H1 (cell line): ENCODE results near the gene MAIP1. TPM values are rescaled to one million over a fixed set of nuclear protein-coding genes. Genes with fewer than 3 reads are reported as not detected.

Source experiments
- CTCF ChIA-PET: fragments of 300-600 bp; sonication (Branson Sonifier 250); formaldehyde crosslinking; loops from one replicate; lab custom pipeline; 2021; ENCODE audit not compliant: partially characterized antibody; lab: Charles Lee
- POLR2A ChIA-PET: fragments of 300-600 bp; sonication (Branson Sonifier 250); formaldehyde crosslinking; loops from one replicate; lab custom pipeline; 2021; ENCODE audit warnings: inconsistent platforms; ENCODE audit not compliant: partially characterized antibody; lab: Charles Lee
- DNase-seq, 2 experiments: peaks; one replicate each; pipeline versions ENCODE4 v3.0.0 to v3.0.0-alpha.2; 2010 to 2022; ENCODE audit warnings: low spot score in 2 of 2, low read depth in 1 of 2, mixed read lengths in 1 of 2
- FAIRE-seq: peaks from 2 replicates; lab custom pipeline; 2011; peaks lifted over from hg19 to GRCh38; lab: Jason Lieb, UNC
- H2AFZ ChIP-seq: 2 replicates; pipeline ENCODE4 v1.8.1; 2012; ENCODE audit warnings: low read length, inconsistent platforms
- H2AK5ac ChIP-seq: 2 replicates; pipeline ENCODE4 v1.6.1; 2013; ENCODE audit warnings: low read depth, low read length
- H2BK120ac ChIP-seq: replicated peaks from 2 replicates; pipeline ENCODE3; 2013; ENCODE audit warnings: low read depth, low read length, inconsistent platforms
- H2BK12ac ChIP-seq: 2 replicates; pipeline ENCODE4 v1.6.1; 2013; ENCODE audit warnings: low read depth, low read length
- H2BK15ac ChIP-seq: 2 replicates; pipeline ENCODE4 v1.6.1; 2013; ENCODE audit warnings: low read length
- H2BK20ac ChIP-seq: 2 replicates; pipeline ENCODE4 v1.6.1; 2013; ENCODE audit warnings: low read length
- H2BK5ac ChIP-seq: 2 replicates; pipeline ENCODE4 v1.6.1; 2013; ENCODE audit warnings: low read depth, low read length
- H3K14ac ChIP-seq: 2 replicates; pipeline ENCODE4 v1.6.1; 2013; ENCODE audit warnings: inconsistent platforms; ENCODE audit not compliant: insufficient read length
- H3K18ac ChIP-seq: 2 replicates; pipeline ENCODE4 v1.6.1; 2013; ENCODE audit warnings: low read length; ENCODE audit errors: extremely low read depth
- H3K23ac ChIP-seq: 2 replicates; pipeline ENCODE4 v1.6.1; 2013; ENCODE audit warnings: inconsistent platforms; ENCODE audit not compliant: insufficient read length
- H3K23me2 ChIP-seq: 2 replicates; pipeline ENCODE4 v1.6.1; 2013; ENCODE audit warnings: low read depth, low read length
- H3K27ac ChIP-seq: 2 replicates; pipeline ENCODE4 v1.6.1; 2011; ENCODE audit warnings: low read depth, low read length, inconsistent platforms
- H3K27me3 ChIP-seq, 4 experiments: replicated peaks in 1 of 4; 1 replicate in 1 of 4; 2 replicates in 3 of 4; pipeline versions ENCODE4 v1.6.1 to v1.8.1; 2011 to 2013; ENCODE audit warnings: low read length in 3 of 4, mild to moderate bottlenecking in 3 of 4, inconsistent platforms in 2 of 4, mixed read lengths in 2 of 4, moderate library complexity in 1 of 4; ENCODE audit not compliant: control insufficient read depth in 3 of 4, insufficient read depth in 3 of 4; ENCODE audit errors: extremely low read depth in 1 of 4
- H3K36me3 ChIP-seq, 4 experiments: 2 replicates each; pipeline versions ENCODE4 v1.6.1 to v1.8.1; 2011 to 2013; ENCODE audit warnings: mild to moderate bottlenecking in 4 of 4, low read length in 3 of 4, moderate library complexity in 2 of 4, control low read depth in 1 of 4, inconsistent platforms in 1 of 4; ENCODE audit not compliant: insufficient read depth in 4 of 4, control insufficient read depth in 2 of 4
- H3K4ac ChIP-seq: replicated peaks from 2 replicates; pipeline ENCODE3; 2013; ENCODE audit warnings: low read length, low read depth, mixed read lengths, inconsistent platforms; ENCODE audit not compliant: insufficient read length
- H3K4me1 ChIP-seq, 4 experiments: replicated peaks in 1 of 4; 1 replicate in 1 of 4; 2 replicates in 3 of 4; pipeline versions ENCODE4 v1.6.1 to v1.8.1; 2011 to 2013; ENCODE audit warnings: low read length in 3 of 4, inconsistent platforms in 2 of 4, mixed read lengths in 1 of 4; ENCODE audit not compliant: insufficient read depth in 4 of 4, control insufficient read depth in 3 of 4
- H3K4me2 ChIP-seq, 2 experiments: 2 replicates each; pipeline versions ENCODE4 v1.6.1 to v1.8.1; 2011 to 2013; ENCODE audit warnings: low read depth in 2 of 2, low read length in 2 of 2, control low read depth in 1 of 2, inconsistent platforms in 1 of 2, mild to moderate bottlenecking in 1 of 2; ENCODE audit not compliant: insufficient read depth in 1 of 2
- H3K4me3 ChIP-seq, 4 experiments: fragments of 200-600, 300-600 bp in 1 of 4; sonication (generic), shearing (Covaris generic), sonication (Bioruptor Twin) in 1 of 4; 2 replicates each; pipeline versions ENCODE4 v1.5.1 to v1.8.1; 2011 to 2016; ENCODE audit warnings: low read length in 4 of 4, low read depth in 3 of 4, control low read depth in 2 of 4, inconsistent platforms in 2 of 4, mild to moderate bottlenecking in 2 of 4, mixed read lengths in 1 of 4, moderate library complexity in 1 of 4; ENCODE audit not compliant: insufficient read depth in 2 of 4; ENCODE audit errors: extremely low read depth in 1 of 4
- H3K56ac ChIP-seq: replicated peaks from 2 replicates; pipeline ENCODE3; 2013; ENCODE audit warnings: low read depth, mild to moderate bottlenecking, mixed read lengths, low read length, inconsistent platforms; ENCODE audit not compliant: insufficient read length
- H3K79me1 ChIP-seq: 2 replicates; pipeline ENCODE4 v1.6.1; 2013; ENCODE audit warnings: low read depth, low read length, control low read depth
- H3K79me2 ChIP-seq, 2 experiments: 2 replicates each; pipeline versions ENCODE4 v1.6.1 to v1.8.1; 2012 to 2013; ENCODE audit warnings: low read length in 2 of 2, mild to moderate bottlenecking in 2 of 2, inconsistent platforms in 1 of 2; ENCODE audit not compliant: insufficient read depth in 2 of 2, control insufficient read depth in 1 of 2
- H3K9ac ChIP-seq, 4 experiments: replicated peaks in 1 of 4; 1 replicate in 1 of 4; 2 replicates in 3 of 4; pipeline versions ENCODE4 v1.6.1 to v1.8.1; 2011 to 2013; ENCODE audit warnings: low read depth in 3 of 4, low read length in 3 of 4, control low read depth in 2 of 4, mild to moderate bottlenecking in 2 of 4, moderate library complexity in 2 of 4, inconsistent platforms in 1 of 4; ENCODE audit errors: extremely low read depth in 1 of 4
- H3K9me3 ChIP-seq, 2 experiments: 2 replicates each; pipeline versions ENCODE4 v1.6.1 to v1.8.1; 2012 to 2013; ENCODE audit warnings: mild to moderate bottlenecking in 2 of 2, moderate library complexity in 2 of 2, control low read depth in 1 of 2, inconsistent platforms in 1 of 2, low read depth in 1 of 2, low read length in 1 of 2, mixed read lengths in 1 of 2; ENCODE audit not compliant: insufficient read depth in 2 of 2
- H4K20me1 ChIP-seq, 2 experiments: replicated peaks in 1 of 2; 2 replicates each; pipeline versions ENCODE3 to v1.8.1; 2011 to 2013; ENCODE audit warnings: inconsistent platforms in 2 of 2, low read length in 2 of 2, mild to moderate bottlenecking in 1 of 2; ENCODE audit not compliant: insufficient read depth in 2 of 2, control insufficient read depth in 1 of 2
- H4K5ac ChIP-seq: 2 replicates; pipeline ENCODE4 v1.6.1; 2013; ENCODE audit warnings: low read length, low read depth, mixed read lengths, inconsistent platforms; ENCODE audit not compliant: insufficient read length
- H4K8ac ChIP-seq: 2 replicates; pipeline ENCODE4 v1.8.0; 2013; ENCODE audit warnings: mild to moderate bottlenecking, moderate library complexity, low read length, inconsistent platforms; ENCODE audit not compliant: insufficient read depth; ENCODE audit errors: extremely low read depth
- H4K91ac ChIP-seq: replicated peaks from 2 replicates; pipeline ENCODE3; 2013; ENCODE audit warnings: low read length, mixed read lengths, inconsistent platforms; ENCODE audit not compliant: insufficient read length
- ATF3 ChIP-seq: IDR thresholded peaks from 2 replicates; pipeline ENCODE4 v1.6.1; 2011; ENCODE audit warnings: low read depth, mild to moderate bottlenecking, low read length; ENCODE audit not compliant: insufficient read depth
- BRCA1 ChIP-seq: IDR thresholded peaks from 2 replicates; pipeline ENCODE4 v1.6.1; 2012; ENCODE audit warnings: low read depth, low read length, improper control_type of control experiment
- HDAC2 ChIP-seq, 2 experiments: fragments of 300-600 bp in 1 of 2; sonication (generic) in 1 of 2; IDR thresholded peaks; 2 replicates each; pipeline ENCODE4 v1.6.1; 2011 to 2012; ENCODE audit warnings: low read depth in 2 of 2, low read length in 2 of 2, mild to moderate bottlenecking in 2 of 2, moderate library complexity in 2 of 2, borderline replicate concordance in 1 of 2, inconsistent platforms in 1 of 2
- KDM5A ChIP-seq: fragments of 200-600 bp; IDR thresholded peaks from 2 replicates; pipeline ENCODE4 v1.7.1; 2012; ENCODE audit warnings: mild to moderate bottlenecking, low read length, inconsistent platforms, mixed read lengths
- MAX ChIP-seq: IDR thresholded peaks from 2 replicates; pipeline ENCODE4 v1.6.1; 2012; ENCODE audit warnings: inconsistent platforms
- RBBP5 ChIP-seq: IDR thresholded peaks from 2 replicates; pipeline ENCODE4 v1.7.1; 2012; ENCODE audit warnings: low read depth, mild to moderate bottlenecking, inconsistent platforms, low read length, moderate library complexity, borderline replicate concordance
- RFX5 ChIP-seq: IDR thresholded peaks from 2 replicates; pipeline ENCODE4 v1.6.1; 2011; ENCODE audit warnings: low read depth, low read length, improper control_type of control experiment, borderline replicate concordance
- SP2 ChIP-seq: IDR thresholded peaks from 2 replicates; pipeline ENCODE4 v1.6.1; 2012; ENCODE audit warnings: mild to moderate bottlenecking, low read length, inconsistent platforms
- SP4 ChIP-seq: IDR thresholded peaks from 2 replicates; pipeline ENCODE4 v1.6.1; 2012; ENCODE audit warnings: low read length, inconsistent platforms
- WGBS, 2 experiments: shearing (Covaris generic) in 1 of 2; methylation state at CpG; one replicate each; pipeline versions ENCODE4 v1.1.6 to v1.1.7; 2013 to 2015; ENCODE audit warnings: low lambda C conversion rate in 2 of 2, mixed read lengths in 2 of 2, inconsistent platforms in 1 of 2, low coverage in 1 of 2, missing lambda C conversion rate in 1 of 2; ENCODE audit not compliant: insufficient replicate concordance in 2 of 2, insufficient coverage in 1 of 2, insufficient read length in 1 of 2; ENCODE audit errors: extremely low coverage in 1 of 2, missing lambda C conversion rate in 1 of 2; 5-methylcytosine and 5-hydroxymethylcytosine counted together
- polyA plus RNA-seq, 7 experiments: library from polyadenylated mRNA; depleted of rRNA in 3 of 7; stranded (reverse) in 5 of 7; unstranded in 2 of 7; fragments of >200 nt in 5 of 7; fragments of 200-250 nt in 2 of 7; gene quantifications; 1 replicate in 5 of 7; 2 replicates in 1 of 7; 4 replicates in 1 of 7; pipeline versions ENCODE4 v1.2.1 to v1.2.3, GENCODE V29; 2011 to 2013; ENCODE audit warnings: missing spikeins in 2 of 7, mixed read lengths in 2 of 7
- total RNA-seq: library from RNA; stranded (reverse); fragmentation: NEBNext Ultra II Directional; extraction: Animal tissue kit (Norgen Biotek cat#: 25700); gene quantifications from 2 replicates; pipeline ENCODE4 v1.2.1, GENCODE V29; 2021

The MAIP1 gene
- total and polyA plus RNA-seq, 2 of the 8 experiments (the other 6 are each of a cell fraction or from before 2014, with no cell fraction given), result 23.2 to 28.5 TPM

- no peak overlapping the region for H3K27ac ChIP-seq
- no peak overlapping the region for H3K9ac ChIP-seq
- no peak overlapping the region for H4K5ac ChIP-seq
- no peaks in the 10 kb centered on the region for H3K27me3 ChIP-seq
- H3K4me1 ChIP-seq, result no peaks in the 10 kb centered on the region
- TF ChIP-seq ATF3, result no peak
- no peak for TF ChIP-seq KDM5A
- TF ChIP-seq SP4, result no peak
- no peak for TF ChIP-seq RFX5
- no peak for TF ChIP-seq BRCA1
- TF ChIP-seq HDAC2 (IDR thresholded peaks at IDR 0.05; ENCODE audit: borderline replicate concordance in 1 of 2, low read depth in 2 of 2, low read length in 2 of 2), result no peak
- TF ChIP-seq SP2, result no peak
- TF ChIP-seq MAX, result no peak
- TF ChIP-seq RBBP5, result no peak
- H3K18ac ChIP-seq, result no peak overlapping the region
- 87% methylated on average over 1 of the region's 1 CpG; no CpG with 5 or more reads in 1 of the 2 experiments for WGBS, 2 experiments
- H3K79me1 ChIP-seq, result peaks cover 6% of the 10 kb centered on the region
- POLR2A ChIA-PET, result no interaction called here
- H2BK5ac ChIP-seq, result no peak overlapping the region
- DNase-seq, result no peak
- H3K56ac ChIP-seq, result no peak overlapping the region
- H4K91ac ChIP-seq, result no peak overlapping the region
- no peak overlapping the region for H3K4me2 ChIP-seq
- CTCF ChIA-PET, result interaction anchor here (1.0 to 1.5 kb wide), 2 partner anchors 27 to 241 kb away, joined by 4 read pairs; no protein-coding TSS in a partner anchor
- peaks cover 10 to 68% (median 25%) of the 10 kb centered on the region in 4 experiments for H3K36me3 ChIP-seq
- no peak for FAIRE-seq
- no peak overlapping the region for H2BK12ac ChIP-seq
- H2AFZ ChIP-seq, result no peak overlapping the region
- H4K8ac ChIP-seq, result no peak overlapping the region
- H3K14ac ChIP-seq, result no peak overlapping the region
- H3K79me2 ChIP-seq, result peaks cover 0 to 26% of the 10 kb centered on the region in 2 experiments; a peak in 2 of 4 replicates
- H2BK120ac ChIP-seq, result no peak overlapping the region
- no peak overlapping the region for H2AK5ac ChIP-seq
- no peak overlapping the region for H3K4me3 ChIP-seq
- no peak overlapping the region for H3K4ac ChIP-seq
- H2BK20ac ChIP-seq, result no peak overlapping the region
- H4K20me1 ChIP-seq, result peaks cover 3 to 4% of the 10 kb centered on the region in 2 experiments
- no peaks in the 10 kb centered on the region for H3K23me2 ChIP-seq
- H3K23ac ChIP-seq, result no peak overlapping the region
- H2BK15ac ChIP-seq, result no peak overlapping the region
- no peaks in the 10 kb centered on the region for H3K9me3 ChIP-seq
These were observed 9.2 kb upstream of the MAIP1 start for GRCh38 chr2:199946196-199946595.
